HAP-1 (cell line): ENCODE measurements around the gene MOB3A.
"Not testable (repeated sequence)": the region's sequence is repeated elsewhere in the genome, so short reads cannot be mapped to it uniquely, and the experiment has no call there.

Source experiments
- DNase-seq, 2 experiments: peaks; one replicate each; pipeline ENCODE4 v3.0.0-alpha.2; 2016 to 2020; ENCODE audit warnings: low spot score in 2 of 2
- H3K27me3 ChIP-seq: fragments of 250-450 bp; sonication (Bioruptor Pico); 2 replicates; pipeline ENCODE4 v1.5.1; 2020; ENCODE audit warnings: low read depth, mild to moderate bottlenecking, moderate library complexity
- H3K36me3 ChIP-seq: fragments of 250-450 bp; sonication (Bioruptor Pico); replicated peaks from 2 replicates; pipeline ENCODE4 v1.5.1; 2020; ENCODE audit warnings: mild to moderate bottlenecking
- H3K4me1 ChIP-seq: fragments of 250-450 bp; sonication (Bioruptor Pico); 2 replicates; pipeline ENCODE4 v1.5.1; 2020; ENCODE audit warnings: mild to moderate bottlenecking
- H3K4me3 ChIP-seq: fragments of 250-450 bp; sonication (Bioruptor Pico); 2 replicates; pipeline ENCODE4 v1.5.1; 2020; ENCODE audit warnings: mild to moderate bottlenecking, moderate library complexity
- H3K9me3 ChIP-seq: fragments of 250-450 bp; sonication (Bioruptor Pico); 2 replicates; pipeline ENCODE4 v1.5.1; 2020; ENCODE audit warnings: mild to moderate bottlenecking, moderate library complexity
- in situ Hi-C: fragments of 300-500 bp; cut with MboI; formaldehyde crosslinking; loops from 3 replicates; pipeline ENCODE4 v1.14.3; 2020; ENCODE audit warnings: low sequenced_read_pairs, inconsistent platforms, mixed read lengths

The MOB3A gene

DNA sequence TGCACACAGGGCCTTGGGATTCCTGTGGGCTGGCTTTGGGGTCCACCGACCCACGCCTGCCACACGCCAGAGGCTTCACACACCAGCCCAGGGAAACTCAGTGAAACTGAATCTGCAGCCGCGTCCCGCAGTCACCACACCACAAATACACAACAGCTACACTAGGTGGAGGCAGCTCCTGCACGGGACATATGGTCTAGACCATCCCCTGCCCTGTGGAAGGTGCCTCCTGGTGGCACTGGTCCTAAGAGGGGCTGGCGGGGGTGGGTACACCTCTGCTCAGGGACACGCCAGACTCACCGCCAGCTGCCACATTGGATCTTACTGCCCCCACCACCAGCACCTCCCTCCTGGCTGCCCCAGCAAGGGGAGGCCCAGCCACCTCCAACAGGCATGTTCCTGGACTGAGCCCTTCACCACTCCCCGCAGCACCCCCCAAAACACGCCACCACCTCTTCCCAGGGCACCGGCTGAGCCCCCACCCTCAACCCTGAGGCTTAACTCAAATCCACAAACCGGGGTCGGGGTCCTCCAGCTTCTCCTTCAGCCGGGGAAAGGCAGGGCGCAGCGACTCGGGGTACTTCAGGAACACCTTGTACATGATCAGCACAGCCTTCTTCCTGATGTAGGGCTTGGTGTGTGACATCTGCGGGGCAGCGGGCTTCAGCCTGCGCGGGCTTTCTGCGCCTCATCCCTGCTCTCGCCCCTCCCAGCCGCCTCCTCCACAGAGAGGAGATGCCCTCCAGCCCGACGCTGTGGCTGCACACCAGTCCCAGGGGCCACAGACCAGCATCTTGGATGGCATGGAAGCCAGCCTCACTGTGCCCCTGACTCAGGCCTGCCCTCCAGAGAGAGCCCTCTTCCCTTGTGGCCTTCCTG is 34.0 kb upstream of the MOB3A start:
- in situ Hi-C loops, result no loop called here
- Histone ChIP-seq H3K27me3 (no peaks in the 10 kb centered on the region), H3K9me3 (no peaks in the 10 kb centered on the region), H3K4me1 (no peaks in the 10 kb centered on the region), H3K36me3 (peaks cover 62% of the 10 kb centered on the region), H3K4me3 (no peak overlapping the region)
- no peak for DNase-seq

- Histone ChIP-seq H3K4me3 (no peak overlapping the region), H3K27me3 (no peaks in the 10 kb centered on the region), H3K4me1 (no peaks in the 10 kb centered on the region), H3K36me3 (peaks cover 64% of the 10 kb centered on the region), H3K9me3 (no peaks in the 10 kb centered on the region)
- in situ Hi-C loops, result no loop called here
- no peak for DNase-seq
Measured at GRCh38 chr19:2129486-2129885, 33.4 kb upstream of the MOB3A start.

GRCh38 chr19:2129022-2129421 is 32.9 kb upstream of the MOB3A start:
- in situ Hi-C loops, result no loop called here
- H3K27me3 ChIP-seq, result no peaks in the 10 kb centered on the region
- H3K36me3 ChIP-seq, result peaks cover 67% of the 10 kb centered on the region
- no peak overlapping the region for H3K4me3 ChIP-seq
- H3K4me1 ChIP-seq, result no peaks in the 10 kb centered on the region
- no peaks in the 10 kb centered on the region for H3K9me3 ChIP-seq
- DNase-seq, result no peak

DNA sequence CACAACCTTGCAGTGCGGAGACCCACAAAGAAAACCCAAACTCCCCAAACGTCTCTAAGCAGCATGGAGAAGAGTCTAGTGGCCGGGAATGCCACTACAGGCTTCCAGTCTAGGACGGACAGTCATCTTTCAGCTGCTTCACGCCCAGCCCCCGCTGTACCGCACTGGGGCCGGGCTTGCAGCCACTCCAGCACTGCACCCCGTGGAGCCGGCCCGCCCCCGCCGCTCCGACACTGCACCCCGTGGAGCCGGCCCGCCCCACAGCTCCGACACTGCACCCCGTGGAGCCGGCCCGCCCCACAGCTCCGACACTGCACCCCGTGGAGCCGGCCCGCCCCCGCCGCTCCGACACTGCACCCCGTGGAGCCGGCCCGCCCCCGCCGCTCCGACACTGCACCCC is 32.1 kb upstream of the MOB3A start:
- H3K4me1 ChIP-seq, in situ Hi-C loops, DNase-seq, H3K4me3 ChIP-seq, H3K9me3 ChIP-seq, H3K27me3 ChIP-seq: not testable (repeated sequence)
- H3K36me3 ChIP-seq, result peaks cover 70% of the 10 kb centered on the region

GRCh38 chr19:2127758-2128157 is 31.6 kb upstream of the MOB3A start:
- no peak for DNase-seq
- in situ Hi-C loops, result no loop called here
- peaks cover 72% of the 10 kb centered on the region for H3K36me3 ChIP-seq
- H3K4me1 ChIP-seq, result no peaks in the 10 kb centered on the region
- no peak overlapping the region for H3K4me3 ChIP-seq
- no peaks in the 10 kb centered on the region for H3K9me3 ChIP-seq
- no peaks in the 10 kb centered on the region for H3K27me3 ChIP-seq

DNA sequence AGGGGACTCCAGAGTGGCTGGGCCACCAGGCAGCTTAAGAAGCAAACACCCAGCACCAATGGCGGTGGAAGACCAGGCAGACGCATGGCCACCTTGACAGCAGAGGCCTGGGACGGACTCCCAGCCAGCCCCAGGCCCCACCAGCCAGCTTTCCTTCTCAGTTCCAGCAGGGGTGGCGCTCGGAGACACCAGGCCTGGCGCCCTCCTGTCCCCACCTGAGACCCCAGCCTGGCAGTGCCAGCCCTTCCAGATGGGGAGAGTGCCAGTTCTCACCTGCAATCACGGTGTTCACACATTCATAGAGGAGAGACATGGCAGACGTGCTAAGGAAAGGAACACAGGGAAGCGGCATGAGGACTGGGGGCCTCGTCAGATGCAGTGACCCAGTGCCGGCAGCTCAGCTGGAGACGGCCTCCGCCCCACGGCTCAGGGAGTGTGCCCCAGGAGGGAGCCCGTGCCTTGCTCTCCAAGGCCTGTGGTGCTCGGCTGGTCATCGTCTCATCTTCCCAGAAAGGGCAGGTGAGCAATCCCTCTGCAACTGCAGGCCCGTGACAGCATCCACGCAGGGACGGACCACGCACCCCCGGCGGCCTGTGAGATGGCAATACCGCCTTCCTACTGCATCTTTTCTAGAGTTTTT is 30.9 kb upstream of the MOB3A start:
- peaks cover 72% of the 10 kb centered on the region for H3K36me3 ChIP-seq
- in situ Hi-C loops, result no loop called here
- H3K4me3 ChIP-seq, result no peak overlapping the region
- no peaks in the 10 kb centered on the region for H3K27me3 ChIP-seq
- no peaks in the 10 kb centered on the region for H3K4me1 ChIP-seq
- H3K9me3 ChIP-seq, result no peaks in the 10 kb centered on the region
- DNase-seq, result no peak

- H3K4me3 ChIP-seq, result no peak overlapping the region
- H3K27me3 ChIP-seq, result no peaks in the 10 kb centered on the region
- H3K36me3 ChIP-seq, result peaks cover 81% of the 10 kb centered on the region
- H3K9me3 ChIP-seq, result no peaks in the 10 kb centered on the region
- in situ Hi-C loops, result no loop called here
- H3K4me1 ChIP-seq, result no peaks in the 10 kb centered on the region
- peak in 1 of 2 experiments; percentile 43 for DNase-seq
Measured at GRCh38 chr19:2123682-2124387, 27.7 kb upstream of the MOB3A start.

- H3K4me3 ChIP-seq, result no peak overlapping the region
- H3K36me3 ChIP-seq, result peaks cover 88% of the 10 kb centered on the region
- H3K27me3 ChIP-seq, result no peaks in the 10 kb centered on the region
- no peaks in the 10 kb centered on the region for H3K9me3 ChIP-seq
- DNase-seq, result no peak
- in situ Hi-C loops, result no loop called here
- no peaks in the 10 kb centered on the region for H3K4me1 ChIP-seq
Measured at GRCh38 chr19:2122982-2123381, 26.9 kb upstream of the MOB3A start.

- peaks cover 89% of the 10 kb centered on the region for H3K36me3 ChIP-seq
- in situ Hi-C loops, result no loop called here
- H3K27me3 ChIP-seq, result no peaks in the 10 kb centered on the region
- H3K9me3 ChIP-seq, result no peaks in the 10 kb centered on the region
- H3K4me1 ChIP-seq, result no peaks in the 10 kb centered on the region
- DNase-seq, result no peak
- H3K4me3 ChIP-seq, result no peak overlapping the region
Measured at GRCh38 chr19:2122251-2122650, 26.1 kb upstream of the MOB3A start.

GRCh38 chr19:2121416-2122051 is 25.4 kb upstream of the MOB3A start:
- H3K27me3 ChIP-seq, result no peaks in the 10 kb centered on the region
- H3K4me3 ChIP-seq, result no peak overlapping the region
- H3K4me1 ChIP-seq, result no peaks in the 10 kb centered on the region
- H3K36me3 ChIP-seq, result peaks cover 89% of the 10 kb centered on the region
- DNase-seq, result no peak
- in situ Hi-C loops, result no loop called here
- H3K9me3 ChIP-seq, result no peaks in the 10 kb centered on the region

GRCh38 chr19:2120821-2121220 is 24.7 kb upstream of the MOB3A start:
- no peaks in the 10 kb centered on the region for H3K27me3 ChIP-seq
- in situ Hi-C loops, result no loop called here
- H3K4me3 ChIP-seq, result no peak overlapping the region
- no peak for DNase-seq
- H3K9me3 ChIP-seq, result no peaks in the 10 kb centered on the region
- H3K36me3 ChIP-seq, result peaks cover 92% of the 10 kb centered on the region
- no peaks in the 10 kb centered on the region for H3K4me1 ChIP-seq

DNA sequence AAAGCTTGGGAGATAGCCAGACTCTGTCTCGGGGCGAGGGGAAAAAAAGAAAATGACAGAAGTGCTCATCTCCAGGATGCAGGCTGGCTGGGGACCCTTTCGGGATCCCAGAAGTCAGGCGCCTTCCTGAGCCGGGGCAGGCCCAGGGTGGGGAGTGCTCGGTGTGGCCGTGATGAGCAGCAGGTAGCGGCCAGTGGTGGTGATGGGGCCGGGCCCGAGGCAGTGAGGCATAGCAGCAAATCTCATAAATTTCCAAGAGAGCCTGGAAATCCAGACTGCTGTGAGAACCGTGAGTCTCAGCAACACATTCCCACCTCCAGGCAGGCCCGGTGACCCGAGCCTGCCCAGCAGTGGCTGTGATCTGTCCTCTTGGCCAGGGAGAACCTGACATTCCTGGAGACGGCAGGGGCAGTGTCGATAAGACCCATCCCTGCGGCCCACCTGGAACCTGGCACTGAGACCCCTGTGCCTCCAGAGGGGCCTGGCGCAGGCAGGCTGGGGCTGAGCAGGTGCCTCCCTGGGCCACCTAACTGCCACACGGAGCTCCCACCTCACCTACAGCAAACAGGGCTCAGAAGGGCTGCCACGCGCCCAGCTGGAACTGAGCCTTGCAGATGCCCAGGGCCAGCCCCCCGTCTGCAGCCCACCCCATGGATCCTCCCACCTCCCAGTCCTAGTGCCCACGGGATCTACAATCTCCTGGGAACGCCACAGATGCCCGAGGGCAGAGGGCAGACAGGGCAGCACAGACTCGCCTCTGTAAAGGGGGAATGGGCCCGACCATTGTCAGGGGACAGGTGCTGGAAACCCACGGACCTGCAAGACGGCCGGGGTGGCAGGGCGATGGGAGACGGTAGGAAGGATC is 24.0 kb upstream of the MOB3A start:
- Histone ChIP-seq H3K36me3 (peaks cover 95% of the 10 kb centered on the region), H3K9me3 (no peaks in the 10 kb centered on the region), H3K4me3 (no peak overlapping the region), H3K4me1 (no peaks in the 10 kb centered on the region), H3K27me3 (no peaks in the 10 kb centered on the region)
- no peak for DNase-seq
- in situ Hi-C loops, result no loop called here

DNA sequence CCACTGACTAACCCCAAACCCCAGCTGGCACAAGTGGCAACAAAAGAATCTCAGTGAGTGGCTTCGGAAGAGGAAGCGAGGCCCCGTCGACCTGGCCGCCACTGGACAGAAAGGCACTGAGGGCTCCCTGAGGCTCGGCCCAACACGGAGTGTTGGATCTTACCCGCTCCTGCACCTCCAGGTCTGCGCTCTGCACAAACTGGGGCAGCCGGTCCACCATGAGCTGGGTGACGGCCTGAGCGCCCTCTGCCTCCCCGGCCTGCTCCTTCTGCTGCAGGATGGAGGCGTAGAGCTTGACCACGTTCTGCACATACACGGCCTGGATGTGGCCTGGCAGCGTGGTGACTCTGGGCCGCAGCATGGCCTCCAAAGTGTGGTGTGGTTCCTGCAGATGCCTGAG is 22.3 kb upstream of the MOB3A start:
- in situ Hi-C loops, result no loop called here
- H3K4me1 ChIP-seq, result no peaks in the 10 kb centered on the region
- no peak overlapping the region for H3K4me3 ChIP-seq
- no peaks in the 10 kb centered on the region for H3K9me3 ChIP-seq
- no peaks in the 10 kb centered on the region for H3K27me3 ChIP-seq
- no peak for DNase-seq
- peaks cover 96% of the 10 kb centered on the region for H3K36me3 ChIP-seq
